OCI-LY1 (cell line): ENCODE results near the gene SLC12A5.

Experiments used
- H2AFZ ChIP-seq: fragments of 200-600 bp; sonication (generic), shearing (Covaris generic); 2 replicates; pipeline ENCODE4 v1.6.0; 2014; ENCODE audit warnings: antibody characterized with exemption, mild to moderate bottlenecking, low read length
- H3F3A ChIP-seq: fragments of 200-600 bp; sonication (generic), shearing (Covaris generic); 2 replicates; pipeline ENCODE4 v1.6.0; 2014; ENCODE audit warnings: mild to moderate bottlenecking, antibody characterized with exemption, low read length, moderate library complexity; ENCODE audit not compliant: insufficient read depth
- H3K27ac ChIP-seq: fragments of 200-600 bp; sonication (generic); 2 replicates; pipeline ENCODE4 v1.5.1; 2014; ENCODE audit warnings: low read length, mixed run types, mild to moderate bottlenecking, low read depth; ENCODE audit not compliant: poor library complexity, severe bottlenecking
- H3K27me3 ChIP-seq: fragments of 200-600 bp; sonication (generic); 2 replicates; pipeline ENCODE4 v1.6.0; 2014; ENCODE audit warnings: antibody characterized with exemption, mild to moderate bottlenecking, low read length, moderate library complexity; ENCODE audit not compliant: insufficient read depth
- H3K36me3 ChIP-seq: fragments of 200-600 bp; sonication (generic); 2 replicates; pipeline ENCODE4 v1.6.1; 2014; ENCODE audit warnings: mild to moderate bottlenecking, antibody characterized with exemption, low read length, moderate library complexity, mixed read lengths; ENCODE audit not compliant: insufficient read depth
- H3K4me1 ChIP-seq: fragments of 200-600 bp; sonication (generic); 2 replicates; pipeline ENCODE4 v1.5.1; 2014; ENCODE audit warnings: mild to moderate bottlenecking, low read length, moderate library complexity; ENCODE audit not compliant: insufficient read depth, severe bottlenecking
- H3K4me2 ChIP-seq: fragments of 200-600 bp; sonication (generic), shearing (Covaris generic); 2 replicates; pipeline ENCODE4 v1.6.1; 2014; ENCODE audit warnings: low read length
- H3K4me3 ChIP-seq: fragments of 200-600 bp; sonication (generic); 2 replicates; pipeline ENCODE4 v1.5.1; 2014; ENCODE audit warnings: low read length, low read depth, mild to moderate bottlenecking, mixed read lengths; ENCODE audit not compliant: poor library complexity, severe bottlenecking
- H3K79me2 ChIP-seq: fragments of 200-600 bp; shearing (Covaris generic); 2 replicates; pipeline ENCODE4 v1.6.1; 2016; ENCODE audit warnings: mixed run types, low read length, mixed read lengths; ENCODE audit not compliant: insufficient read depth
- H3K9ac ChIP-seq: fragments of 200-600 bp; sonication (generic), shearing (Covaris generic); 2 replicates; pipeline ENCODE4 v1.6.1; 2014; ENCODE audit warnings: mild to moderate bottlenecking, low read length, mixed read lengths
- H3K9me2 ChIP-seq: fragments of 200-600 bp; sonication (generic), shearing (Covaris generic); 2 replicates; pipeline ENCODE4 v1.6.1; 2014; ENCODE audit warnings: low read depth, mild to moderate bottlenecking, low read length, mixed read lengths
- H3K9me3 ChIP-seq: fragments of 200-600 bp; shearing (Covaris generic); 2 replicates; pipeline ENCODE4 v1.6.1; 2014; ENCODE audit warnings: low read length, mixed read lengths
- H4K20me1 ChIP-seq: fragments of 200-600 bp; sonication (generic), shearing (Covaris generic); 2 replicates; pipeline ENCODE4 v1.6.0; 2016; ENCODE audit warnings: mild to moderate bottlenecking, low read length; ENCODE audit not compliant: insufficient read depth
- EZH2 ChIP-seq: fragments of 200-600 bp; sonication (generic), shearing (Covaris generic); IDR thresholded peaks from 2 replicates; pipeline ENCODE4 v1.8.0; 2017; ENCODE audit warnings: borderline replicate concordance, mixed run types, mild to moderate bottlenecking, antibody characterized with exemption, low read length, moderate library complexity, mixed read lengths
- TF ChIP-seq, protein P1 (sequence below): fragments of 200-600 bp; sonication (generic), shearing (Covaris generic); IDR thresholded peaks from 2 replicates; pipeline ENCODE4 v1.5.1; 2017; ENCODE audit warnings: mild to moderate bottlenecking, antibody characterized with exemption, low read length, moderate library complexity, mixed read lengths

SLC12A5 gene

DNA sequence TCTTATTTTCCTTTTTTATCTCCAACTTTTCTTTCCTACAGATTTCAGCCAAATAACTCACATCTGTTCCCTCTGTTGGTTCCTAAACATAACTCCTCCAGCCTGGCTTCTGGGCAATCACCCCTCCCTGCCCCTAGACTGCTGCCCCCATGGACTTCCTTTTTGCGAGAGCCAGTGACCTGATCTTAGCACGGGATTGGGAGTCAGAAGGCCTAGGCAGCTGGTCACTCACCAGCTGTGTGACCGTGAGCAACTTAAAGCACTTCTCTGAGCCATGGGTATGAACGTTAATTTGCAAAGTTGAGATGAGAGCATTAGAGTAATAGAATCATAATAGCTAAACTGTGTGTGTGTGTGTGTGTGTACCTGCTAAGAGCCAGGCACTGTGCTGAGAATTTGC, 24.8 kb upstream of the SLC12A5 start:
- H2AFZ ChIP-seq, result no peak overlapping the region
- no peak for TF ChIP-seq EZH2
- TF ChIP-seq, protein P1, sequence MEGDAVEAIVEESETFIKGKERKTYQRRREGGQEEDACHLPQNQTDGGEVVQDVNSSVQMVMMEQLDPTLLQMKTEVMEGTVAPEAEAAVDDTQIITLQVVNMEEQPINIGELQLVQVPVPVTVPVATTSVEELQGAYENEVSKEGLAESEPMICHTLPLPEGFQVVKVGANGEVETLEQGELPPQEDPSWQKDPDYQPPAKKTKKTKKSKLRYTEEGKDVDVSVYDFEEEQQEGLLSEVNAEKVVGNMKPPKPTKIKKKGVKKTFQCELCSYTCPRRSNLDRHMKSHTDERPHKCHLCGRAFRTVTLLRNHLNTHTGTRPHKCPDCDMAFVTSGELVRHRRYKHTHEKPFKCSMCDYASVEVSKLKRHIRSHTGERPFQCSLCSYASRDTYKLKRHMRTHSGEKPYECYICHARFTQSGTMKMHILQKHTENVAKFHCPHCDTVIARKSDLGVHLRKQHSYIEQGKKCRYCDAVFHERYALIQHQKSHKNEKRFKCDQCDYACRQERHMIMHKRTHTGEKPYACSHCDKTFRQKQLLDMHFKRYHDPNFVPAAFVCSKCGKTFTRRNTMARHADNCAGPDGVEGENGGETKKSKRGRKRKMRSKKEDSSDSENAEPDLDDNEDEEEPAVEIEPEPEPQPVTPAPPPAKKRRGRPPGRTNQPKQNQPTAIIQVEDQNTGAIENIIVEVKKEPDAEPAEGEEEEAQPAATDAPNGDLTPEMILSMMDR, result no peak
- no peaks in the 10 kb centered on the region for H3K4me1 ChIP-seq
- H4K20me1 ChIP-seq, result no peaks in the 10 kb centered on the region
- H3K27ac ChIP-seq, result no peak overlapping the region
- no peak overlapping the region for H3K9ac ChIP-seq
- H3K4me2 ChIP-seq, result no peak overlapping the region
- H3K36me3 ChIP-seq, result no peaks in the 10 kb centered on the region
- no peak overlapping the region for H3K4me3 ChIP-seq
- H3K27me3 ChIP-seq, result no peaks in the 10 kb centered on the region
- H3K79me2 ChIP-seq, result no peaks in the 10 kb centered on the region
- H3K9me3 ChIP-seq, result no peaks in the 10 kb centered on the region
- H3K9me2 ChIP-seq, result no peaks in the 10 kb centered on the region
- no peaks in the 10 kb centered on the region for H3F3A ChIP-seq

DNA sequence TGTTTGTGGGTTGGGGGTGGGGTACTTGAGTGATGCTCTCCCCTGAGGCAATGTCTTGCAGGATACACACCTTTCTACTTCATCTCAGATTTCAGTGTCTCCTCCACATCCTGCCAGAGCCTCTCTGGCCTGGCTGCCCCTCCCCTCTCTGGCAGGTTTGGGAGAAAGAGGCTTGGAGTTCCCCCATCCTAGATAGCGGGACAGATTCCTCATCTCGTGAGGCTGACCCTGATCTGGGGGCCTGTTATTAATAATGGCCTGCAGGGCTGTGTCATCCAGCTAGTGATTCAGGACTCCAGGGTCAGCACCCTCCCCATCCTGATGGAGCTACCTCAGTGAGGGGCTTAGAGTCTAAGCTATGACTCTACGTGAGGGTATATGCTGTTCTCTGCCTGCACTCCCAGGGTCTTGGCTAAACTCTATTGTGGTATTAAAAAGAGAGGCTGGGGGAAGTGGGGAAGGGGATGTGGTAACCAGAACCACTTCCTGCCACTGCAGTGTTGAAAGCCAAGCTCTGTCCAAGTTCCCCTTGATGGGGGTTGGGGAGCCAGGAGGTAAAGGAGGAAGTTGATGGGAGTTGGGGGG, 24.0 kb upstream of the SLC12A5 start:
- H2AFZ ChIP-seq, result no peak overlapping the region
- no peaks in the 10 kb centered on the region for H4K20me1 ChIP-seq
- no peaks in the 10 kb centered on the region for H3K79me2 ChIP-seq
- H3K4me2 ChIP-seq, result no peak overlapping the region
- H3K4me3 ChIP-seq, result no peak overlapping the region
- H3K4me1 ChIP-seq, result no peaks in the 10 kb centered on the region
- H3K27me3 ChIP-seq, result no peaks in the 10 kb centered on the region
- H3F3A ChIP-seq, result no peaks in the 10 kb centered on the region
- H3K9me3 ChIP-seq, result no peaks in the 10 kb centered on the region
- no peaks in the 10 kb centered on the region for H3K36me3 ChIP-seq
- no peak overlapping the region for H3K9ac ChIP-seq
- TF ChIP-seq, protein P1, result no peak
- TF ChIP-seq EZH2, result no peak
- H3K9me2 ChIP-seq, result no peaks in the 10 kb centered on the region
- H3K27ac ChIP-seq, result no peak overlapping the region

GRCh38 chr20:46006022-46006705, 22.9 kb upstream of the SLC12A5 start:
- Histone ChIP-seq H3K4me1 (no peaks in the 10 kb centered on the region), H4K20me1 (no peaks in the 10 kb centered on the region), H3K9me2 (no peaks in the 10 kb centered on the region), H3K27ac (no peak overlapping the region), H3K9ac (no peak overlapping the region), H2AFZ (no peak overlapping the region), H3K79me2 (no peaks in the 10 kb centered on the region), H3K4me2 (no peak overlapping the region), H3K36me3 (no peaks in the 10 kb centered on the region), H3K4me3 (no peak overlapping the region), H3K9me3 (no peaks in the 10 kb centered on the region), H3F3A (no peaks in the 10 kb centered on the region), H3K27me3 (no peaks in the 10 kb centered on the region)
- no peak for TF ChIP-seq EZH2
- TF ChIP-seq, protein P1, result no peak
